H1 (cell line): ENCODE measurements around the gene CABLES2. TPM values are rescaled to one million over a fixed set of nuclear protein-coding genes. Genes with fewer than 3 reads are reported as not detected.

Source experiments
- CTCF ChIA-PET: fragments of 300-600 bp; sonication (Branson Sonifier 250); formaldehyde crosslinking; loops from one replicate; lab custom pipeline; 2021; ENCODE audit not compliant: partially characterized antibody; lab: Charles Lee
- POLR2A ChIA-PET: fragments of 300-600 bp; sonication (Branson Sonifier 250); formaldehyde crosslinking; loops from one replicate; lab custom pipeline; 2021; ENCODE audit warnings: inconsistent platforms; ENCODE audit not compliant: partially characterized antibody; lab: Charles Lee
- DNase-seq, 2 experiments: peaks; one replicate each; pipeline versions ENCODE4 v3.0.0 to v3.0.0-alpha.2; 2010 to 2022; ENCODE audit warnings: low spot score in 2 of 2, low read depth in 1 of 2, mixed read lengths in 1 of 2
- FAIRE-seq: peaks from 2 replicates; lab custom pipeline; 2011; peaks lifted over from hg19 to GRCh38; lab: Jason Lieb, UNC
- H2AFZ ChIP-seq: 2 replicates; pipeline ENCODE4 v1.8.1; 2012; ENCODE audit warnings: low read length, inconsistent platforms
- H2AK5ac ChIP-seq: 2 replicates; pipeline ENCODE4 v1.6.1; 2013; ENCODE audit warnings: low read depth, low read length
- H2BK120ac ChIP-seq: replicated peaks from 2 replicates; pipeline ENCODE3; 2013; ENCODE audit warnings: low read depth, low read length, inconsistent platforms
- H2BK12ac ChIP-seq: 2 replicates; pipeline ENCODE4 v1.6.1; 2013; ENCODE audit warnings: low read depth, low read length
- H2BK15ac ChIP-seq: 2 replicates; pipeline ENCODE4 v1.6.1; 2013; ENCODE audit warnings: low read length
- H2BK20ac ChIP-seq: 2 replicates; pipeline ENCODE4 v1.6.1; 2013; ENCODE audit warnings: low read length
- H2BK5ac ChIP-seq: 2 replicates; pipeline ENCODE4 v1.6.1; 2013; ENCODE audit warnings: low read depth, low read length
- H3K14ac ChIP-seq: 2 replicates; pipeline ENCODE4 v1.6.1; 2013; ENCODE audit warnings: inconsistent platforms; ENCODE audit not compliant: insufficient read length
- H3K18ac ChIP-seq: 2 replicates; pipeline ENCODE4 v1.6.1; 2013; ENCODE audit warnings: low read length; ENCODE audit errors: extremely low read depth
- H3K23ac ChIP-seq: 2 replicates; pipeline ENCODE4 v1.6.1; 2013; ENCODE audit warnings: inconsistent platforms; ENCODE audit not compliant: insufficient read length
- H3K23me2 ChIP-seq: 2 replicates; pipeline ENCODE4 v1.6.1; 2013; ENCODE audit warnings: low read depth, low read length
- H3K27ac ChIP-seq: 2 replicates; pipeline ENCODE4 v1.6.1; 2011; ENCODE audit warnings: low read depth, low read length, inconsistent platforms
- H3K27me3 ChIP-seq, 4 experiments: replicated peaks in 1 of 4; 1 replicate in 1 of 4; 2 replicates in 3 of 4; pipeline versions ENCODE4 v1.6.1 to v1.8.1; 2011 to 2013; ENCODE audit warnings: low read length in 3 of 4, mild to moderate bottlenecking in 3 of 4, inconsistent platforms in 2 of 4, mixed read lengths in 2 of 4, moderate library complexity in 1 of 4; ENCODE audit not compliant: control insufficient read depth in 3 of 4, insufficient read depth in 3 of 4; ENCODE audit errors: extremely low read depth in 1 of 4
- H3K36me3 ChIP-seq, 4 experiments: 2 replicates each; pipeline versions ENCODE4 v1.6.1 to v1.8.1; 2011 to 2013; ENCODE audit warnings: mild to moderate bottlenecking in 4 of 4, low read length in 3 of 4, moderate library complexity in 2 of 4, control low read depth in 1 of 4, inconsistent platforms in 1 of 4; ENCODE audit not compliant: insufficient read depth in 4 of 4, control insufficient read depth in 2 of 4
- H3K4ac ChIP-seq: replicated peaks from 2 replicates; pipeline ENCODE3; 2013; ENCODE audit warnings: low read length, low read depth, mixed read lengths, inconsistent platforms; ENCODE audit not compliant: insufficient read length
- H3K4me1 ChIP-seq, 4 experiments: replicated peaks in 1 of 4; 1 replicate in 1 of 4; 2 replicates in 3 of 4; pipeline versions ENCODE4 v1.6.1 to v1.8.1; 2011 to 2013; ENCODE audit warnings: low read length in 3 of 4, inconsistent platforms in 2 of 4, mixed read lengths in 1 of 4; ENCODE audit not compliant: insufficient read depth in 4 of 4, control insufficient read depth in 3 of 4
- H3K4me2 ChIP-seq, 2 experiments: 2 replicates each; pipeline versions ENCODE4 v1.6.1 to v1.8.1; 2011 to 2013; ENCODE audit warnings: low read depth in 2 of 2, low read length in 2 of 2, control low read depth in 1 of 2, inconsistent platforms in 1 of 2, mild to moderate bottlenecking in 1 of 2; ENCODE audit not compliant: insufficient read depth in 1 of 2
- H3K4me3 ChIP-seq, 4 experiments: fragments of 200-600, 300-600 bp in 1 of 4; sonication (generic), shearing (Covaris generic), sonication (Bioruptor Twin) in 1 of 4; 2 replicates each; pipeline versions ENCODE4 v1.5.1 to v1.8.1; 2011 to 2016; ENCODE audit warnings: low read length in 4 of 4, low read depth in 3 of 4, control low read depth in 2 of 4, inconsistent platforms in 2 of 4, mild to moderate bottlenecking in 2 of 4, mixed read lengths in 1 of 4, moderate library complexity in 1 of 4; ENCODE audit not compliant: insufficient read depth in 2 of 4; ENCODE audit errors: extremely low read depth in 1 of 4
- H3K56ac ChIP-seq: replicated peaks from 2 replicates; pipeline ENCODE3; 2013; ENCODE audit warnings: low read depth, mild to moderate bottlenecking, mixed read lengths, low read length, inconsistent platforms; ENCODE audit not compliant: insufficient read length
- H3K79me1 ChIP-seq: 2 replicates; pipeline ENCODE4 v1.6.1; 2013; ENCODE audit warnings: low read depth, low read length, control low read depth
- H3K79me2 ChIP-seq, 2 experiments: 2 replicates each; pipeline versions ENCODE4 v1.6.1 to v1.8.1; 2012 to 2013; ENCODE audit warnings: low read length in 2 of 2, mild to moderate bottlenecking in 2 of 2, inconsistent platforms in 1 of 2; ENCODE audit not compliant: insufficient read depth in 2 of 2, control insufficient read depth in 1 of 2
- H3K9ac ChIP-seq, 4 experiments: replicated peaks in 1 of 4; 1 replicate in 1 of 4; 2 replicates in 3 of 4; pipeline versions ENCODE4 v1.6.1 to v1.8.1; 2011 to 2013; ENCODE audit warnings: low read depth in 3 of 4, low read length in 3 of 4, control low read depth in 2 of 4, mild to moderate bottlenecking in 2 of 4, moderate library complexity in 2 of 4, inconsistent platforms in 1 of 4; ENCODE audit errors: extremely low read depth in 1 of 4
- H3K9me3 ChIP-seq, 2 experiments: 2 replicates each; pipeline versions ENCODE4 v1.6.1 to v1.8.1; 2012 to 2013; ENCODE audit warnings: mild to moderate bottlenecking in 2 of 2, moderate library complexity in 2 of 2, control low read depth in 1 of 2, inconsistent platforms in 1 of 2, low read depth in 1 of 2, low read length in 1 of 2, mixed read lengths in 1 of 2; ENCODE audit not compliant: insufficient read depth in 2 of 2
- H4K20me1 ChIP-seq, 2 experiments: replicated peaks in 1 of 2; 2 replicates each; pipeline versions ENCODE3 to v1.8.1; 2011 to 2013; ENCODE audit warnings: inconsistent platforms in 2 of 2, low read length in 2 of 2, mild to moderate bottlenecking in 1 of 2; ENCODE audit not compliant: insufficient read depth in 2 of 2, control insufficient read depth in 1 of 2
- H4K5ac ChIP-seq: 2 replicates; pipeline ENCODE4 v1.6.1; 2013; ENCODE audit warnings: low read length, low read depth, mixed read lengths, inconsistent platforms; ENCODE audit not compliant: insufficient read length
- H4K8ac ChIP-seq: 2 replicates; pipeline ENCODE4 v1.8.0; 2013; ENCODE audit warnings: mild to moderate bottlenecking, moderate library complexity, low read length, inconsistent platforms; ENCODE audit not compliant: insufficient read depth; ENCODE audit errors: extremely low read depth
- H4K91ac ChIP-seq: replicated peaks from 2 replicates; pipeline ENCODE3; 2013; ENCODE audit warnings: low read length, mixed read lengths, inconsistent platforms; ENCODE audit not compliant: insufficient read length
- EP300 ChIP-seq, 2 experiments: IDR thresholded peaks; 1 replicate in 1 of 2; 2 replicates in 1 of 2; pipeline ENCODE4 v1.6.1; 2011 to 2012; ENCODE audit warnings: low read depth in 2 of 2, low read length in 2 of 2, mild to moderate bottlenecking in 2 of 2, borderline replicate concordance in 1 of 2, inconsistent platforms in 1 of 2, moderate library complexity in 1 of 2
- EZH2 ChIP-seq: fragments of 200-600 bp; sonication (generic); IDR thresholded peaks from 2 replicates; pipeline ENCODE4 v1.7.1; 2012; ENCODE audit warnings: low read depth, mild to moderate bottlenecking, moderate library complexity, low read length, inconsistent platforms; ENCODE audit not compliant: severe bottlenecking
- SP4 ChIP-seq: IDR thresholded peaks from 2 replicates; pipeline ENCODE4 v1.6.1; 2012; ENCODE audit warnings: low read length, inconsistent platforms
- YY1 ChIP-seq: IDR thresholded peaks from 2 replicates; pipeline ENCODE4 v1.6.1; 2011; ENCODE audit warnings: low read depth, mild to moderate bottlenecking, low read length
- WGBS, 2 experiments: shearing (Covaris generic) in 1 of 2; methylation state at CpG; one replicate each; pipeline versions ENCODE4 v1.1.6 to v1.1.7; 2013 to 2015; ENCODE audit warnings: low lambda C conversion rate in 2 of 2, mixed read lengths in 2 of 2, inconsistent platforms in 1 of 2, low coverage in 1 of 2, missing lambda C conversion rate in 1 of 2; ENCODE audit not compliant: insufficient replicate concordance in 2 of 2, insufficient coverage in 1 of 2, insufficient read length in 1 of 2; ENCODE audit errors: extremely low coverage in 1 of 2, missing lambda C conversion rate in 1 of 2; 5-methylcytosine and 5-hydroxymethylcytosine counted together
- polyA plus RNA-seq, 7 experiments: library from polyadenylated mRNA; depleted of rRNA in 3 of 7; stranded (reverse) in 5 of 7; unstranded in 2 of 7; fragments of >200 nt in 5 of 7; fragments of 200-250 nt in 2 of 7; gene quantifications; 1 replicate in 5 of 7; 2 replicates in 1 of 7; 4 replicates in 1 of 7; pipeline versions ENCODE4 v1.2.1 to v1.2.3, GENCODE V29; 2011 to 2013; ENCODE audit warnings: missing spikeins in 2 of 7, mixed read lengths in 2 of 7
- total RNA-seq: library from RNA; stranded (reverse); fragmentation: NEBNext Ultra II Directional; extraction: Animal tissue kit (Norgen Biotek cat#: 25700); gene quantifications from 2 replicates; pipeline ENCODE4 v1.2.1, GENCODE V29; 2021
- TF ChIP-seq, protein P1 (sequence below): IDR thresholded peaks from 2 replicates; pipeline ENCODE4 v1.6.1; 2011; ENCODE audit warnings: low read depth, mild to moderate bottlenecking, low read length; ENCODE audit not compliant: insufficient read depth

The CABLES2 gene
- total and polyA plus RNA-seq, 2 of the 8 experiments (the other 6 are each of a cell fraction or from before 2014, with no cell fraction given) = 8.0 to 8.8 TPM

DNA sequence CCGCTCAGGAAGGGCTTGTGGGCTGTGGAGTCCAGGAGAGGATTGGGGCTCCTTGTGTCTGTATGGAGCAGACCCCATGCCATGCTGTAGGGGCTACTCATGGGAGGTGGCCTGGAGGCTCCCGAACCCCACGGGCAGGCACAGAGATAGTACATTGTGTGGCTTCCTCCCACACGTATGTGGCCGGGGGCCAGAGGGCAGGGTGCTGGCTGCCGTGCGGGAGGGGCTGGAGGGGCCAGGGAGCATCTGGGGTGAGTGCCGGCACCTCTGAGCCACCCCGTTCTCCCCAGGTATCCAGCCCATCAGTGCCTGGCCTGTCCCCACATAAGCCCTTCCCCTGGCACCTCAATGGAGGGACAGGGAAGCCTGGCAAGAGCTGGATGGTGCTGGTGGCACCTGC is 12.7 kb upstream of the CABLES2 start:
- H2BK5ac ChIP-seq = no peak overlapping the region; the same call in 1 of the 2 replicates
- H3K23me2 ChIP-seq = no peaks in the 10 kb centered on the region
- H3K9ac ChIP-seq = no peak overlapping the region
- POLR2A ChIA-PET = interaction anchor here (1.4 kb wide), 1 partner anchor 10 kb away, joined by 3 read pairs; no protein-coding TSS in a partner anchor
- H3K4ac ChIP-seq = no peak overlapping the region
- H4K91ac ChIP-seq = no peak overlapping the region
- CTCF ChIA-PET = interaction anchor here (0.6 to 3.2 kb wide), 6 partner anchors 9 to 123 kb away, joined by 3 to 14 read pairs (median 6); no protein-coding TSS in a partner anchor
- no peak overlapping the region for H2BK12ac ChIP-seq
- no peaks in the 10 kb centered on the region for H3K79me2 ChIP-seq
- FAIRE-seq (no peak), DNase-seq (no peak)
- H3K9me3 ChIP-seq = no peaks in the 10 kb centered on the region
- no peak overlapping the region for H4K5ac ChIP-seq
- H3K4me1 ChIP-seq = peaks cover 0 to 12% (median under 1%) of the 10 kb centered on the region in 4 experiments; a peak in 4 of 7 replicates
- H3K56ac ChIP-seq = no peak overlapping the region
- no peak overlapping the region for H2AFZ ChIP-seq
- H4K8ac ChIP-seq = no peak overlapping the region
- H2BK120ac ChIP-seq = no peak overlapping the region
- no peak overlapping the region for H3K14ac ChIP-seq
- 91% methylated on average over 7 of the region's 9 CpGs; no CpG with 5 or more reads in 1 of the 2 experiments for WGBS, 2 experiments
- H2BK15ac ChIP-seq = no peak overlapping the region
- H3K27ac ChIP-seq = no peak overlapping the region
- H3K23ac ChIP-seq = no peak overlapping the region
- H3K4me3 ChIP-seq = no peak overlapping the region
- no peak overlapping the region for H3K4me2 ChIP-seq
- no peak overlapping the region for H2BK20ac ChIP-seq
- peaks cover 0 to 8% of the 10 kb centered on the region in 2 experiments for H4K20me1 ChIP-seq
- no peaks in the 10 kb centered on the region for H3K79me1 ChIP-seq
- no peaks in the 10 kb centered on the region; a peak in 1 of 8 replicates for H3K36me3 ChIP-seq
- TF ChIP-seq, protein P1, sequence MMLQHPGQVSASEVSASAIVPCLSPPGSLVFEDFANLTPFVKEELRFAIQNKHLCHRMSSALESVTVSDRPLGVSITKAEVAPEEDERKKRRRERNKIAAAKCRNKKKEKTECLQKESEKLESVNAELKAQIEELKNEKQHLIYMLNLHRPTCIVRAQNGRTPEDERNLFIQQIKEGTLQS = no peak
- TF ChIP-seq YY1 (no peak), EZH2 (no peak), EP300 (IDR thresholded peaks at IDR 0.05; ENCODE audit: borderline replicate concordance in 1 of 2, low read depth in 2 of 2, low read length in 2 of 2) (no peak), SP4 (no peak)
- TF ChIP-seq, all 59 proteins: peak for 0
- H3K18ac ChIP-seq = no peak overlapping the region
- no peaks in the 10 kb centered on the region for H3K27me3 ChIP-seq
- H2AK5ac ChIP-seq = no peak overlapping the region
